ENCODE data around the gene ARID3B.

The ARID3B gene

GRCh38 chr15:74622758-74623157, 81.7 kb downstream of the ARID3B start:
- no peak for TF ChIP-seq CTCF (conservative IDR thresholded peaks at IDR 0.05; ENCODE audit: control insufficient read depth, insufficient read depth, low read depth, low read length)
- no peak for DNase-seq (ENCODE audit: low read depth)
- H3K4me3 ChIP-seq (ENCODE audit: control insufficient read depth, low read depth, low read length), result no peak overlapping the region

- no peak for TF ChIP-seq CTCF (conservative IDR thresholded peaks at IDR 0.05; ENCODE audit: control insufficient read depth, insufficient read depth, low read depth, low read length)
- DNase-seq (ENCODE audit: low read depth), result no peak
- no peak overlapping the region for H3K4me3 ChIP-seq (ENCODE audit: control insufficient read depth, low read depth, low read length)
These were observed 83.1 kb downstream of the ARID3B start for GRCh38 chr15:74624020-74624602.

GRCh38 chr15:74625693-74626092, 84.7 kb downstream of the ARID3B start:
- no peak for DNase-seq (ENCODE audit: low read depth)
- H3K4me3 ChIP-seq (ENCODE audit: control insufficient read depth, low read depth, low read length), result no peak overlapping the region
- TF ChIP-seq CTCF (conservative IDR thresholded peaks at IDR 0.05; ENCODE audit: control insufficient read depth, insufficient read depth, low read depth, low read length), result no peak

GRCh38 chr15:74626336-74626735, 85.3 kb downstream of the ARID3B start:
- TF ChIP-seq CTCF (conservative IDR thresholded peaks at IDR 0.05; ENCODE audit: control insufficient read depth, insufficient read depth, low read depth, low read length), result no peak
- no peak for DNase-seq (ENCODE audit: low read depth)
- H3K4me3 ChIP-seq (ENCODE audit: control insufficient read depth, low read depth, low read length), result no peak overlapping the region

GRCh38 chr15:74626752-74627692, 86.0 kb downstream of the ARID3B start:
- no peak for DNase-seq (ENCODE audit: low read depth)
- no peak for TF ChIP-seq CTCF (conservative IDR thresholded peaks at IDR 0.05; ENCODE audit: control insufficient read depth, insufficient read depth, low read depth, low read length)
- no peak overlapping the region for H3K4me3 ChIP-seq (ENCODE audit: control insufficient read depth, low read depth, low read length)

GRCh38 chr15:74627766-74628165, 86.7 kb downstream of the ARID3B start:
- no peak for TF ChIP-seq CTCF (conservative IDR thresholded peaks at IDR 0.05; ENCODE audit: control insufficient read depth, insufficient read depth, low read depth, low read length)
- H3K4me3 ChIP-seq (ENCODE audit: control insufficient read depth, low read depth, low read length), result no peak overlapping the region
- DNase-seq (ENCODE audit: low read depth), result no peak
